Suprapubic skin (tissue), 4 donors: ENCODE results near the gene KRT34. TPM values are rescaled to one million over a fixed set of nuclear protein-coding genes. Genes with fewer than 3 reads are reported as not detected.

ENCODE experiments used
- DNase-seq, 2 donors: peaks; one replicate each; pipeline ENCODE4 v3.0.0-alpha.2; 2019; ENCODE audit warnings: low spot score in 2 of 2
- H3K27ac ChIP-seq: fragments of 200-600 bp; sonication (generic); one replicate; pipeline ENCODE4 v1.5.1; 2019
- H3K27me3 ChIP-seq: fragments of 200-600 bp; sonication (generic); one replicate; pipeline ENCODE4 v1.5.1; 2019
- H3K36me3 ChIP-seq: fragments of 200-600 bp; sonication (generic); one replicate; pipeline ENCODE4 v1.5.1; 2019
- H3K4me1 ChIP-seq: fragments of 200-600 bp; sonication (generic); one replicate; pipeline ENCODE4 v1.5.1; 2019
- H3K4me3 ChIP-seq: fragments of 200-600 bp; sonication (generic); one replicate; pipeline ENCODE4 v1.5.1; 2019; ENCODE audit warnings: mild to moderate bottlenecking
- H3K9me3 ChIP-seq: fragments of 200-600 bp; sonication (generic); one replicate; pipeline ENCODE4 v1.5.1; 2019
- EP300 ChIP-seq: sonication (generic); formaldehyde crosslinking; IDR thresholded peaks from one replicate; pipeline ENCODE4 v1.6.1; 2017; ENCODE audit warnings: antibody characterized with exemption
- POLR2A ChIP-seq, 2 donors: fragments of 450-650 bp; IDR thresholded peaks; one replicate each; pipeline ENCODE4 v1.6.1; 2017; ENCODE audit warnings: antibody characterized with exemption in 2 of 2, mild to moderate bottlenecking in 2 of 2, moderate library complexity in 2 of 2
- POLR2AphosphoS5 ChIP-seq, 3 donors: sonication (generic); formaldehyde crosslinking; IDR thresholded peaks; one replicate each; pipeline ENCODE4 v1.6.1; 2017; ENCODE audit warnings: antibody characterized with exemption in 3 of 3
- WGBS: methylation state at CpG from one replicate; pipeline ENCODE4 v1.1.5; 2018; 5-methylcytosine and 5-hydroxymethylcytosine counted together
- total RNA-seq, 4 donors: library from RNA; depleted of rRNA; stranded (reverse); fragments of >200 nt; gene quantifications; one replicate each; pipeline ENCODE4 v1.1.0, GENCODE V29; 2016
- TF ChIP-seq, protein P1 (sequence below), 2 donors: fragments of 200-600 bp in 1 of 2; fragments of 450-650 bp in 1 of 2; sonication (generic) in 1 of 2; IDR thresholded peaks; one replicate each; pipeline ENCODE4 v1.5.1; 2016 to 2019; ENCODE audit warnings: antibody characterized with exemption in 2 of 2, mild to moderate bottlenecking in 1 of 2, moderate library complexity in 1 of 2

Gene KRT34
- total RNA-seq, 4 donors from 2014 or later, result 0.56 to 117 (median 22.2) TPM

DNA sequence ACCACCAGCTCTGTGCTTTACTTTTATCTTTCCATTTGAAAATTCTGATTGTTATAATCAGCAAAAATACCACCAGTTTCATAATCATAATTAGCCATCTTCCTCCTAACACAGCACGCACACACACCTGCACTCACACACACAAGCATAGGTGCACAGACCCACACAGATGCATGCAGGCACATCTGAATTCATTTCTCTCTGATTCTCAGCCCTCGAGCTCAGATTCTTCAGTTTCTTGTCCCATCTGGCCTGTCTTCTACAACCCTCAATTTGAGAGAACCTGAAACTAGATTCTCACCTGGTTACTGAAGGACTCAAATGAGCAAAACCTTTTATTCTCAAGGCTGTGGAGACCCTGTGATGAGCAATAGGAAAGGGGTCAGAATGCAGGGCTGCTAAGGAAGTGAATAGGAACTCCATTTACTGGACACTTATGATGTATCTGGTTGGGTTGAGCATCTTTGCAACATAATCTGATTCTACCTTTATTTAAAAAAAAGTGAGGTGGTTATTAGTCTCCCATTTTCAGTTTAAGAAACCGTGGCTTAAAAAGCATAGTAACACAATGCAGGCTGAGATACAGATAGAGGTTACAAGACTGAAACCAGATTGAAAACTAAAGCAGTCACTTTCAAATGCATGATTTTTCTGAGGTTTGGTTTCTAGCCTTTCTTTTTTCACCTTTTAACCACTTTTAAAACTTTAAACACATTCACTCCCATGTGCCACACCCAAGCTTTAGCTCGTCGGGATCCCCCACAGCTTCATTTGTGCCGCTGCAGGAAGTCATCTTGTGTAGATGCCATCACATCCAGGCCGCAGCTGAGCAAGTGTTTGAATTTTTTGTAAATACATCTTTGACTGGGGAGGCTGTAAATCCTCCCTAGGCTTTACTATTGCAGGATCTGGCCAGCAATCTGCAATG lies 40.9 kb downstream of the KRT34 start:
- Histone ChIP-seq H3K36me3 (no peaks in the 10 kb centered on the region), H3K4me3 (no peak overlapping the region), H3K9me3 (no peaks in the 10 kb centered on the region), H3K27me3 (no peaks in the 10 kb centered on the region), H3K4me1 (peaks cover 24% of the 10 kb centered on the region), H3K27ac (no peak overlapping the region)
- DNase-seq, result no peak
- 64% methylated on average over 7 of the region's 7 CpGs for WGBS
- TF ChIP-seq POLR2A (IDR thresholded peaks at IDR 0.05) (no peak), POLR2AphosphoS5 (IDR thresholded peaks at IDR 0.05) (no peak), EP300 (no peak)
- TF ChIP-seq, protein P1, sequence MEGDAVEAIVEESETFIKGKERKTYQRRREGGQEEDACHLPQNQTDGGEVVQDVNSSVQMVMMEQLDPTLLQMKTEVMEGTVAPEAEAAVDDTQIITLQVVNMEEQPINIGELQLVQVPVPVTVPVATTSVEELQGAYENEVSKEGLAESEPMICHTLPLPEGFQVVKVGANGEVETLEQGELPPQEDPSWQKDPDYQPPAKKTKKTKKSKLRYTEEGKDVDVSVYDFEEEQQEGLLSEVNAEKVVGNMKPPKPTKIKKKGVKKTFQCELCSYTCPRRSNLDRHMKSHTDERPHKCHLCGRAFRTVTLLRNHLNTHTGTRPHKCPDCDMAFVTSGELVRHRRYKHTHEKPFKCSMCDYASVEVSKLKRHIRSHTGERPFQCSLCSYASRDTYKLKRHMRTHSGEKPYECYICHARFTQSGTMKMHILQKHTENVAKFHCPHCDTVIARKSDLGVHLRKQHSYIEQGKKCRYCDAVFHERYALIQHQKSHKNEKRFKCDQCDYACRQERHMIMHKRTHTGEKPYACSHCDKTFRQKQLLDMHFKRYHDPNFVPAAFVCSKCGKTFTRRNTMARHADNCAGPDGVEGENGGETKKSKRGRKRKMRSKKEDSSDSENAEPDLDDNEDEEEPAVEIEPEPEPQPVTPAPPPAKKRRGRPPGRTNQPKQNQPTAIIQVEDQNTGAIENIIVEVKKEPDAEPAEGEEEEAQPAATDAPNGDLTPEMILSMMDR (IDR thresholded peaks at IDR 0.05), result no peak

DNA sequence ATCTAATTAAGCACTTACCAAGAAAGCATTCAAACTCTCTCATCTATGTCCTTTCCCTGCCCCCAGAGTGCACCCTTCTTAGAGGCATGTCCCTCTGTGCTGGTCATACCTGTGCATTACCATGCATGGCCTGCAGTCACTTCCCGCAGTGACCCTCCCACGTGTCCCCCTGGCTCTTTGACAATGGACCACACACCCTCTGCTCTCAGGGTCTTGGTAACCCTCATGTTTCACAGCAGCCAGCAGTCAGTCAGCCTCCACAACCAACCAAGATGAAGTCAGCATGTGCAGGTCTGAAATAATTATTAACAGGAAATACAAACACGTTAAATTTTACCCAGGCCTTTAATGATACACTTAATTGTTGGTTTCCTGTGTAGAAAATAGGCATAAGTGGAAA lies 41.6 kb downstream of the KRT34 start:
- Histone ChIP-seq H3K27me3 (no peaks in the 10 kb centered on the region), H3K27ac (no peak overlapping the region), H3K4me1 (peaks cover 25% of the 10 kb centered on the region), H3K4me3 (no peak overlapping the region), H3K9me3 (no peaks in the 10 kb centered on the region), H3K36me3 (no peaks in the 10 kb centered on the region)
- 50% methylated on average over 3 of the region's 3 CpGs for WGBS
- DNase-seq, result no peak
- TF ChIP-seq POLR2AphosphoS5 (IDR thresholded peaks at IDR 0.05), result no peak
- TF ChIP-seq, protein P1 (IDR thresholded peaks at IDR 0.05), result no peak
- no peak for TF ChIP-seq POLR2A (IDR thresholded peaks at IDR 0.05)
- no peak for TF ChIP-seq EP300

DNA sequence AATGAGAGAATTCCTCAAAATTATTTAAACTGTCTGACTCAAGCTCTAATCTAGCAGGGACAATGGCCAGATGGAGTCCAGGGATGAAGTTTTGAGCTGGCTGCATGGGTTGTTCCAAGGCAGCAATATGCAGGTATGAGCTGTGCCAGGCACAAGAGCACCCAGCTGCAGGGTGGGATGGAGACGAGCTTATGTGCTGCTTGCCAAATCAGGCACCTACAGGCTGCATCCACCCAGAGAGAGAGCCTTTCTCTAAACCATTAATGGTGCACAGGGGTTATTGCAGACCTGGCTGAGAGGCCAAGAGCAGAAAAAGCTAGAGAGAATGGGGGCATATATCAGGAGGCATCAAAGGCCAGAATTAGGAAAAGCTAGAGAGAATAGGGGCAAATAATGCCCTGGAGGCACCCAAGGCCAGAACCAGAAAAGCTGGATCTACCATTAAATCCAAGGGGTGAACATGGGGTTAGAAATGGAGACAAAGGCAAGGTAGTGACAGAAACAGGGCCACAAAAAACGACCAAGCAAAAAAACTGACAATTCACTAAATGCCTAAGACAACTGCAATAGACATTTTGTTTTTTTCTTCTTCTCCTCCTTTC lies 42.4 kb downstream of the KRT34 start:
- H3K4me1 ChIP-seq, result peaks cover 30% of the 10 kb centered on the region
- H3K4me3 ChIP-seq, result no peak overlapping the region
- TF ChIP-seq EP300, result no peak
- TF ChIP-seq, protein P1 (IDR thresholded peaks at IDR 0.05), result no peak
- TF ChIP-seq POLR2AphosphoS5 (IDR thresholded peaks at IDR 0.05), result no peak
- TF ChIP-seq POLR2A (IDR thresholded peaks at IDR 0.05), result no peak
- no peak for DNase-seq
- H3K36me3 ChIP-seq, result no peaks in the 10 kb centered on the region
- no peaks in the 10 kb centered on the region for H3K27me3 ChIP-seq
- H3K9me3 ChIP-seq, result no peaks in the 10 kb centered on the region
- peak overlapping the region; percentile 67 for H3K27ac ChIP-seq
- 25% methylated on average over 2 of the region's 2 CpGs for WGBS

DNA sequence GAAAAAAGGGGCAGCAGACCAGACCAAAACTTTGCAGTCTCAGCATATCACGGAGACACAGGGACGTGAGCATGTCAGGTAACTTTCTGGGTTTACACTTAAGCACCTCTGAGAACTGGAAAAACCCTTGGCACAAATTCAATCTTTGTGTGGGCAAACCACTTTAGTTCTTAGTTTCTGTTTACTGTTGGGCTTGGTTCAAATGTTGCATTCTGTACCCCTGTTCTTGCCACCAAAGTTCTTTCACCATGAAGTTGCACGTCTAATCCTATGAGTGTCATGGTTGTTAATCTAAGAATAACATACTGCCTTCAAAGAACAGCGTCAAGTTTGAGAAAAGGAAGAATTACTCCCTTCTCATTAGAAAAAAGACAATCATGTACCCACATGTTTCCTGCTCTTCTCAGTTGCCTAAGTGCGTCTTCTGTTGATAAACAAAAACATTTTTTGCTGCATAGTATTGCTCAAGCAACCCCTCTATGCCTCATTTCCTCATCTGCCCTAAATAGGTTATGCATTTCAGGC lies 43.1 kb downstream of the KRT34 start:
- Histone ChIP-seq H3K9me3 (no peaks in the 10 kb centered on the region), H3K4me1 (peaks cover 30% of the 10 kb centered on the region), H3K27ac (peak overlapping the region; percentile 67), H3K36me3 (no peaks in the 10 kb centered on the region), H3K27me3 (no peaks in the 10 kb centered on the region), H3K4me3 (no peak overlapping the region)
- DNase-seq, result no peak
- TF ChIP-seq POLR2AphosphoS5 (IDR thresholded peaks at IDR 0.05) (no peak), EP300 (no peak), POLR2A (IDR thresholded peaks at IDR 0.05) (no peak)
- TF ChIP-seq, protein P1 (IDR thresholded peaks at IDR 0.05), result no peak
- 32% methylated on average over 5 of the region's 5 CpGs for WGBS

DNA sequence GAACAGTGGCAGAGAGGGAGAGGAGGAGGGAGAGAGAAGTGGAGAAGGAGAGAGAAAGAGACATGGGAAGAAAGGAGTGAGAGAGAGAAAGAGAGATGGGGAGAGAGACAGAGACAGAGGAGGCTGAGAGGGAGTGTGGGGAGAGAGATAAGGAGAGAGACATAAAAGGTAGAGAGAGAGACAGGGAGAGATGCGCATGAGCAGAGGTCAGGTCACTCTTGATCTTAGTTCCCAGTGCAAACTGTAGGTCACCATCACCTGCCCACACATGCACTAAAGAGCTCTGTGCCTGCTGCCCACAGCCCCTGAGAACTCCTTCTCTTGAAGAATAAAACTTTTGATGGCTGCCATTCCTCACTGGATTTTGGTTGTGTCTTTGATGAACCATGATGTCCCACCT lies 46.4 kb downstream of the KRT34 start:
- Histone ChIP-seq H3K27me3 (no peaks in the 10 kb centered on the region), H3K36me3 (no peaks in the 10 kb centered on the region), H3K27ac (no peak overlapping the region), H3K9me3 (no peaks in the 10 kb centered on the region), H3K4me1 (peaks cover 27% of the 10 kb centered on the region), H3K4me3 (no peak overlapping the region)
- no peak for DNase-seq
- TF ChIP-seq POLR2A (IDR thresholded peaks at IDR 0.05) (no peak), EP300 (no peak), POLR2AphosphoS5 (IDR thresholded peaks at IDR 0.05) (no peak)
- TF ChIP-seq, protein P1 (IDR thresholded peaks at IDR 0.05), result no peak
- WGBS, result 100% methylated on average over 1 of the region's 1 CpG
